WERI-Rb-1 (cell line): ENCODE results near the gene OR5M11.

Experiments used
- DNase-seq: peaks from one replicate; pipeline ENCODE4 v3.0.0-alpha.2; 2020
- H3K27ac ChIP-seq: fragments of 250-450 bp; sonication (Bioruptor Pico); 2 replicates; pipeline ENCODE4 v1.5.1; 2020; ENCODE audit warnings: mild to moderate bottlenecking, moderate library complexity
- H3K27me3 ChIP-seq: fragments of 250-450 bp; sonication (Bioruptor Pico); 2 replicates; pipeline ENCODE4 v1.5.1; 2021; ENCODE audit warnings: mild to moderate bottlenecking, low read depth, moderate library complexity; ENCODE audit not compliant: insufficient read depth, severe bottlenecking
- H3K36me3 ChIP-seq: fragments of 250-450 bp; sonication (Bioruptor Pico); 2 replicates; pipeline ENCODE4 v1.5.1; 2020; ENCODE audit warnings: mild to moderate bottlenecking, moderate library complexity
- H3K4me3 ChIP-seq: 2 replicates; pipeline ENCODE4 v1.5.1; 2011; ENCODE audit warnings: low read depth, mild to moderate bottlenecking, control low read depth, low read length
- H3K9me3 ChIP-seq: fragments of 250-450 bp; sonication (Bioruptor Pico); 2 replicates; pipeline ENCODE4 v1.5.1; 2021; ENCODE audit warnings: mild to moderate bottlenecking, moderate library complexity; ENCODE audit not compliant: severe bottlenecking
- TF ChIP-seq, protein P1 (sequence below): IDR thresholded peaks from 2 replicates; pipeline ENCODE4 v1.5.1; 2011; ENCODE audit warnings: low read depth, mild to moderate bottlenecking, control low read depth, inconsistent platforms, low read length

Gene OR5M11

DNA sequence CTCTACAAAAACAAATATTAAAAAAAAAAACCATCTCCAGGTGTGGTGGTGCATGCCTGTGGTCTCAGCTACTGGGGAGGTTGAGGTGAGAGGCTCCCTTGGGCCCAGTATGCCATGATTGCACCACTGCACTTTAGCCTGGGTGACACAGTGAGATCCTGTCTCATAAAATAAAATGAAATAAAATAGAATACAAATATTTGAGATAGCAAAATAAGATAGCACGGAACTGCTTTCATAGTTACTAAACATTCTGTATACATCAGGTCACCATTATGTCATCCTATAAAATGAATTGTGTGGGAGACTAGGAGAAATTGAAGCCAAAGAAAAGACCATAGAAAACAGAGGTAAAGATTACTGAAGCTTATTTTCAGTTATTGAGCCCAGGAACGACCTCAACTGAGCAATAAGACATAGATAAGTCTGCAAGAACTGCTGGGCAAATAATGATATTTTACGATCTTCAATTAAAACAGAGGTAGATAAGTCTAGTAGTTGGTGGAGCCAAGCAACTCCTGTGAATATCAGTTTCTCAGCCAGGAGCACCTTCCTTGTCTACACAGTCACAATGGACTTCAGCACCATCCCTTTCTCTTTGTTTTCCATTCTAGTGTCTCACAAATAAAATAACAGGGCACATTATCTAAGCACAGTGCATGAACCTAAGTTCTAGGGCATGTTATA lies 9.9 kb downstream of the OR5M11 start:
- Histone ChIP-seq H3K4me3 (no peak overlapping the region), H3K36me3 (no peaks in the 10 kb centered on the region), H3K9me3 (no peaks in the 10 kb centered on the region), H3K27ac (no peak overlapping the region), H3K27me3 (peaks cover 7% of the 10 kb centered on the region)
- DNase-seq, result no peak
- TF ChIP-seq, protein P1, sequence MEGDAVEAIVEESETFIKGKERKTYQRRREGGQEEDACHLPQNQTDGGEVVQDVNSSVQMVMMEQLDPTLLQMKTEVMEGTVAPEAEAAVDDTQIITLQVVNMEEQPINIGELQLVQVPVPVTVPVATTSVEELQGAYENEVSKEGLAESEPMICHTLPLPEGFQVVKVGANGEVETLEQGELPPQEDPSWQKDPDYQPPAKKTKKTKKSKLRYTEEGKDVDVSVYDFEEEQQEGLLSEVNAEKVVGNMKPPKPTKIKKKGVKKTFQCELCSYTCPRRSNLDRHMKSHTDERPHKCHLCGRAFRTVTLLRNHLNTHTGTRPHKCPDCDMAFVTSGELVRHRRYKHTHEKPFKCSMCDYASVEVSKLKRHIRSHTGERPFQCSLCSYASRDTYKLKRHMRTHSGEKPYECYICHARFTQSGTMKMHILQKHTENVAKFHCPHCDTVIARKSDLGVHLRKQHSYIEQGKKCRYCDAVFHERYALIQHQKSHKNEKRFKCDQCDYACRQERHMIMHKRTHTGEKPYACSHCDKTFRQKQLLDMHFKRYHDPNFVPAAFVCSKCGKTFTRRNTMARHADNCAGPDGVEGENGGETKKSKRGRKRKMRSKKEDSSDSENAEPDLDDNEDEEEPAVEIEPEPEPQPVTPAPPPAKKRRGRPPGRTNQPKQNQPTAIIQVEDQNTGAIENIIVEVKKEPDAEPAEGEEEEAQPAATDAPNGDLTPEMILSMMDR, result no peak

DNA sequence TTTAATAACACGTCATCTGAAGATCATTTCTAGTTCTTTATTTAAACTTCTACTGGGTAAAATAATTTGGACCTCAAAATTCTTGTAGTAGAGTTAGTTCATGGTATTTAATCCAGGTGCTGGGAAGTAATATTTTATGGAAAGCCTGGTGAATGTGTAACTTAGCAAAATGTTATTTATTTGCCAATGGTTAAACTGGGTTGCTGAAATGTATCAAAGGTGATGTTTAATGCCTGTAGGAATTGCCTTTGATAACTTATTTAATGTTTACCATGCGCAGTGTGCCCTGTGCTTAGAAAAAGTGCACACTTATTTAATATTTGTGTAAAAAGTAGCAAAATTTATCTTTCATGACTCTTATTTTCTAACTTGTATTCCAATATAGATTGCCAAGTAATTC lies 11.2 kb downstream of the OR5M11 start:
- TF ChIP-seq, protein P1, result no peak
- no peak for DNase-seq
- Histone ChIP-seq H3K9me3 (no peaks in the 10 kb centered on the region), H3K4me3 (no peak overlapping the region), H3K36me3 (no peaks in the 10 kb centered on the region), H3K27ac (no peak overlapping the region), H3K27me3 (peaks cover 9% of the 10 kb centered on the region)

DNA sequence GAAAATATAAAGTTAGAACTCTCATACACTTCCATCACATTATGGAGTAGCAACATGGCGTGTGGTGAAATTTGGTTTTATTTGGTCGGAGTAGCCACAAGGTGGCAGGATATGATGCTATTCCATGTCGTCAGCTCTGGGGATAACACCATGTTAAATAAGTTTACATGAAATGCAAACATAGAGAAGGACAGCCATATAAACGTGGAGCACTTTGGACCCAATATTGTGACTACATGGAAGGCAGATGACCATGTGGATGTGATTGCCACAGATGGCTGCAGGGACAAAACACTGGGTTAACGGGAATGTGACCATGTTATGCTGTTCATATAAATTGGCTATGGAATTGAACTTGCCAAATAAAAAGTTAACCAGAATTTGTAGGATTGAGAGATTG lies 21.0 kb downstream of the OR5M11 start:
- no peaks in the 10 kb centered on the region for H3K9me3 ChIP-seq
- DNase-seq, result no peak
- no peak overlapping the region for H3K27ac ChIP-seq
- H3K27me3 ChIP-seq, result peaks cover 6% of the 10 kb centered on the region
- H3K4me3 ChIP-seq, result no peak overlapping the region
- TF ChIP-seq, protein P1, result no peak
- H3K36me3 ChIP-seq, result no peaks in the 10 kb centered on the region

DNA sequence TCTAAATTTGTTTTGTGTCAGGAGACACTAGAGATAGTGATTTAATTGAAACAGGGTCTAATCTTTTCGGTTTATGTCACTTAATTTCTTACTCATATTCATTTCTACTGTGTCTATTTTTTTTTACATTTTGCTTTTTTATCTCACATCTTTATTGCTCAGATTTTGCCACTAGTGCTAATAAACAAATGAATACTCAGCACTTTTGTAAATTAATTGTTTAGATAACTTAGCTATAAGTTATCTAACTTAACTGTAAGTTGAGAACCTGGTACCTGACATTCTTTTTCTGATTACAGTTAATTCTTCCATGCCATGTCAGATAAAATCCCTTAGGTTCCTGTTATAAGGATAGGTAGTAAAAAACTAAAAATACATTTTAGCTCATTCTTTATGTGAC lies 29.8 kb downstream of the OR5M11 start:
- Histone ChIP-seq H3K27me3 (no peaks in the 10 kb centered on the region), H3K9me3 (no peaks in the 10 kb centered on the region), H3K36me3 (no peaks in the 10 kb centered on the region), H3K27ac (no peak overlapping the region), H3K4me3 (no peak overlapping the region)
- DNase-seq, result no peak
- TF ChIP-seq, protein P1, result no peak

DNA sequence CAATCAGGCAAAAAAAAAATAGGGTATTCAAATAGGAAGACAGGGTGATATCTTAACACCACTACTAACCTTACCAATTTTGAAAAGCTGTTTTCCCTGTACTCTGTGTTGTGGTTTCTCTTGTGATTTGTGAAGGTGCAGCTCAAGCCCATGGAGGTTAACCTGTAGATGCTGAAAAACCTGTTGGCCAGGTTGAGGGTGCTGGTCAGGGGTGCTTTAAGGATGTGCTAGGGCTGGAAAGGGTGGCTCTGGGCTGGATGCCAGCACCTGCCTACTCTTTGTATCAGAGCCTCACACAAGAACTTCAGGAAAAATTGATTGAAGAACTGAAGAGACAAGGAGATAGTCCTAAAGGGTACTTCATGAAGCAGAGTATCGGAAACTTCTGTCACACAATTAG lies 33.6 kb downstream of the OR5M11 start:
- no peaks in the 10 kb centered on the region for H3K36me3 ChIP-seq

More for the DNA sequence above, 33.6 kb downstream of the OR5M11 start:
- DNase-seq, result no peak
- TF ChIP-seq, protein P1, result no peak
- peaks cover 2% of the 10 kb centered on the region for H3K27me3 ChIP-seq
- H3K9me3 ChIP-seq, result no peaks in the 10 kb centered on the region
- no peak overlapping the region for H3K4me3 ChIP-seq
- H3K27ac ChIP-seq, result no peak overlapping the region
